ENCODE measurements around the gene SFT2D3.

SFT2D3 gene

DNA sequence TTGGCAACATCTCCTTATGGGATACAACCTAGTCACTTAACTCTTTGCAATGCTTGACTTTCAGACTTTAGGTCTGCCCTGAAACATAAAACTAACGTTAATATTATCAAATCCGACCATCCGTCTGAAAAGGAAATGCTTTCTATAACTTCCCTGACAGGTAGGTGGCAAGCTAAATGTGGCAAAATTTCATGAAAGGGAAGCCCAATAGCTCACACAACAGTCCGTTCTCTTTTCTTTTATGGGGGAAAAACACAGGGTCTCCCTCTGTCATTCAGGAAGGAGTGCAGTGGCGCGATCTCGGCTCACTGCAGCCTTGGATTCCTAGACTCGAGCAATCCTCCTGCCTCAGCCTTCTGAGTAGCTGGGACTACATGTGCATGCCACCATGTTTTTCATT, 52.9 kb downstream of the SFT2D3 start:
- DNase-seq: no peak
